GM18907 (cell line): Measurements from ENCODE around the gene ALOX15B.

ENCODE experiments used
- ATAC-seq: cut with Tn5 transposase; IDR thresholded peaks from one replicate; pipeline ENCODE4 v1.9.1; 2021; ENCODE audit warnings: mild to moderate bottlenecking, moderate library complexity; ENCODE audit not compliant: unreplicated experiment

ALOX15B gene

GRCh38 chr17:8038954-8039610 is at the start of gene ALOX15B:
Gene ALOX15B, plus strand, starts transcription at chr17:8039059. Its CDS starts 97 bp downstream, at chr17:8039156.
- no peak for ATAC-seq

- ATAC-seq, result peak; percentile 81
Observed at GRCh38 chr17:7989781-7990655, 48.8 kb upstream of the ALOX15B start.

- no peak for ATAC-seq
Observed at GRCh38 chr17:7992516-7992915, 46.3 kb upstream of the ALOX15B start.

GRCh38 chr17:7992924-7993323 is 45.9 kb upstream of the ALOX15B start:
- ATAC-seq, result no peak

GRCh38 chr17:7993972-7994589 is 44.8 kb upstream of the ALOX15B start:
- no peak for ATAC-seq

- no peak for ATAC-seq
Observed at GRCh38 chr17:7995724-7996123, 43.1 kb upstream of the ALOX15B start.

GRCh38 chr17:7997186-7997585 is 41.7 kb upstream of the ALOX15B start:
- no peak for ATAC-seq

- ATAC-seq, result no peak
Observed at GRCh38 chr17:8001976-8002720, 36.7 kb upstream of the ALOX15B start, which contains the start of gene GUCY2D. Gene GUCY2D, plus strand, starts transcription at chr17:8002615. Its CDS starts 433 bp downstream, at chr17:8003048.

GRCh38 chr17:8002721-8003593 is 35.9 kb upstream of the ALOX15B start:
- no peak for ATAC-seq

- no peak for ATAC-seq
Observed at GRCh38 chr17:8003594-8004181, 35.2 kb upstream of the ALOX15B start.

- ATAC-seq, result no peak
Observed at GRCh38 chr17:8004899-8005298, 34.0 kb upstream of the ALOX15B start.

- ATAC-seq, result no peak
Observed at GRCh38 chr17:8005357-8005756, 33.5 kb upstream of the ALOX15B start.

- no peak for ATAC-seq
Observed at GRCh38 chr17:8005967-8006730, 32.7 kb upstream of the ALOX15B start.

- no peak for ATAC-seq
Observed at GRCh38 chr17:8006836-8007680, 31.8 kb upstream of the ALOX15B start.

GRCh38 chr17:8007836-8008235 is 31.0 kb upstream of the ALOX15B start:
- no peak for ATAC-seq

GRCh38 chr17:8012045-8012580 is 26.7 kb upstream of the ALOX15B start:
- no peak for ATAC-seq

- no peak for ATAC-seq
Observed at GRCh38 chr17:8012996-8013640, 25.7 kb upstream of the ALOX15B start.
